Brain microvascular endothelial cell (primary cell): ENCODE measurements around the gene FOXL1.

Source experiments
- DNase-seq: peaks from one replicate; pipeline ENCODE4 v3.0.0-alpha.2; 2020
- H3K27ac ChIP-seq: fragments of 250-450 bp; sonication (Bioruptor Pico); 2 replicates; pipeline ENCODE4 v1.5.1; 2020; ENCODE audit warnings: mild to moderate bottlenecking, moderate library complexity
- H3K27me3 ChIP-seq: fragments of 250-450 bp; sonication (Bioruptor Pico); replicated peaks from 2 replicates; pipeline ENCODE4 v1.5.1; 2020; ENCODE audit warnings: mild to moderate bottlenecking
- H3K36me3 ChIP-seq: fragments of 250-450 bp; sonication (Bioruptor Pico); replicated peaks from 2 replicates; pipeline ENCODE4 v1.5.1; 2020; ENCODE audit warnings: mild to moderate bottlenecking
- H3K4me3 ChIP-seq: 2 replicates; pipeline ENCODE4 v1.5.1; 2011; ENCODE audit warnings: low read depth, mild to moderate bottlenecking, control low read depth, low read length, moderate library complexity
- CTCF ChIP-seq: IDR thresholded peaks from 2 replicates; pipeline ENCODE4 v1.5.1; 2011; ENCODE audit warnings: low read depth, mild to moderate bottlenecking, moderate library complexity, low read length, control low read depth, inconsistent platforms; ENCODE audit errors: missing control alignments
- in situ Hi-C: cut with HindIII; loops from 2 replicates; pipeline ENCODE4 v1.10.0; 2017; ENCODE audit warnings: low sequenced_read_pairs, low pct_ligation_motif_present

FOXL1 gene

GRCh38 chr16:86597126-86597879, 19.0 kb downstream of the FOXL1 start:
- H3K27ac ChIP-seq = no peak overlapping the region
- no peak for DNase-seq
- no peak for TF ChIP-seq CTCF
- H3K27me3 ChIP-seq = no peaks in the 10 kb centered on the region
- no peaks in the 10 kb centered on the region for H3K36me3 ChIP-seq
- in situ Hi-C loops = loop anchor here (25.0 kb wide), 1 partner anchor 165 kb away; no protein-coding TSS in a partner anchor
- H3K4me3 ChIP-seq = no peak overlapping the region

- Histone ChIP-seq H3K27me3 (no peaks in the 10 kb centered on the region), H3K4me3 (no peak overlapping the region), H3K36me3 (no peaks in the 10 kb centered on the region), H3K27ac (no peak overlapping the region)
- in situ Hi-C loops = loop anchor here (25.0 kb wide), 1 partner anchor 164 kb away; no protein-coding TSS in a partner anchor
- no peak for TF ChIP-seq CTCF
- DNase-seq = no peak
These were observed 19.7 kb downstream of the FOXL1 start for GRCh38 chr16:86597880-86598606.

- DNase-seq = no peak
- in situ Hi-C loops = loop anchor here (25.0 kb wide), 1 partner anchor 163 kb away; no protein-coding TSS in a partner anchor
- H3K36me3 ChIP-seq = no peaks in the 10 kb centered on the region
- H3K27ac ChIP-seq = no peak overlapping the region
- H3K4me3 ChIP-seq = no peak overlapping the region
- H3K27me3 ChIP-seq = no peaks in the 10 kb centered on the region
- no peak for TF ChIP-seq CTCF
These were observed 20.5 kb downstream of the FOXL1 start for GRCh38 chr16:86598607-86599565.

- no peaks in the 10 kb centered on the region for H3K36me3 ChIP-seq
- no peaks in the 10 kb centered on the region for H3K27me3 ChIP-seq
- in situ Hi-C loops = no loop called here
- no peak overlapping the region for H3K27ac ChIP-seq
- no peak overlapping the region for H3K4me3 ChIP-seq
- DNase-seq = no peak
- no peak for TF ChIP-seq CTCF
These were observed 23.0 kb downstream of the FOXL1 start for GRCh38 chr16:86601356-86601755.

- TF ChIP-seq CTCF = no peak
- H3K36me3 ChIP-seq = no peaks in the 10 kb centered on the region
- no peaks in the 10 kb centered on the region for H3K27me3 ChIP-seq
- DNase-seq = no peak
- in situ Hi-C loops = no loop called here
- no peak overlapping the region for H3K27ac ChIP-seq
- no peak overlapping the region for H3K4me3 ChIP-seq
These were observed 24.2 kb downstream of the FOXL1 start for GRCh38 chr16:86602521-86602920.
